Raji (cell line): ENCODE measurements around the gene CDKL1.

ENCODE experiments used
- POLR2A ChIP-seq: IDR thresholded peaks from 2 replicates; pipeline ENCODE4 v1.6.1; 2011; ENCODE audit warnings: low read depth, low read length, control low read depth; ENCODE audit not compliant: insufficient read depth

Gene CDKL1

GRCh38 chr14:50396631-50397389 is at the start of gene CDKL1:
TSS of gene CDKL1 (minus strand) at chr14:50396881. CDS start at chr14:50395868, 1,013 bp downstream.
- TF ChIP-seq POLR2A = peak; percentile 51

GRCh38 chr14:50434528-50434927 is 37.8 kb upstream of the CDKL1 start:
- no peak for TF ChIP-seq POLR2A

GRCh38 chr14:50432131-50432530 is 35.5 kb upstream of the CDKL1 start:
- no peak for TF ChIP-seq POLR2A

GRCh38 chr14:50425816-50426215 is 29.1 kb upstream of the CDKL1 start:
- TF ChIP-seq POLR2A = no peak

- no peak for TF ChIP-seq POLR2A
These were observed 28.4 kb upstream of the CDKL1 start for GRCh38 chr14:50425105-50425504.

GRCh38 chr14:50423529-50423928 is 26.8 kb upstream of the CDKL1 start:
- TF ChIP-seq POLR2A = no peak

- TF ChIP-seq POLR2A = no peak
These were observed 24.8 kb upstream of the CDKL1 start for GRCh38 chr14:50421499-50421898.

GRCh38 chr14:50417853-50418252 is 21.2 kb upstream of the CDKL1 start:
- TF ChIP-seq POLR2A = no peak

GRCh38 chr14:50410921-50411320 is 14.2 kb upstream of the CDKL1 start:
- no peak for TF ChIP-seq POLR2A

- no peak for TF ChIP-seq POLR2A
These were observed 13.4 kb upstream of the CDKL1 start for GRCh38 chr14:50410071-50410470.

- no peak for TF ChIP-seq POLR2A
These were observed 10.6 kb upstream of the CDKL1 start for GRCh38 chr14:50407111-50407812.

- TF ChIP-seq POLR2A = no peak
These were observed 6.7 kb upstream of the CDKL1 start for GRCh38 chr14:50403419-50403818.

- no peak for TF ChIP-seq POLR2A
These were observed 6.3 kb upstream of the CDKL1 start for GRCh38 chr14:50402965-50403364.

- no peak for TF ChIP-seq POLR2A
These were observed 3.8 kb upstream of the CDKL1 start for GRCh38 chr14:50400461-50400860.

- TF ChIP-seq POLR2A = no peak
These were observed 2.8 kb upstream of the CDKL1 start for GRCh38 chr14:50399251-50400032.

GRCh38 chr14:50398189-50398580 is 1.5 kb upstream of the CDKL1 start:
- TF ChIP-seq POLR2A = no peak

- TF ChIP-seq POLR2A = no peak
These were observed 908 bp upstream of the CDKL1 start for GRCh38 chr14:50397390-50398188.
